Astrocyte of the spinal cord (primary cell): ENCODE data around the gene CEP85L.
"Not testable (repeated sequence)": the region's sequence is repeated elsewhere in the genome, so short reads cannot be mapped to it uniquely, and the experiment has no call there.

Source experiments
- DNase-seq: peaks from one replicate; pipeline ENCODE4 v3.0.0; 2011; ENCODE audit warnings: low read depth, low spot score
- H3K4me3 ChIP-seq: 2 replicates; pipeline ENCODE4 v1.5.1; 2011; ENCODE audit warnings: low read depth, mild to moderate bottlenecking, low read length, moderate library complexity
- in situ Hi-C: cut with HindIII; loops from 2 replicates; pipeline ENCODE4 v1.10.0; 2017; ENCODE audit warnings: low sequenced_read_pairs
- TF ChIP-seq, protein P1 (sequence below): IDR thresholded peaks from 2 replicates; pipeline ENCODE4 v1.5.1; 2012; ENCODE audit warnings: low read depth, mild to moderate bottlenecking, low read length, inconsistent platforms

The CEP85L gene

DNA sequence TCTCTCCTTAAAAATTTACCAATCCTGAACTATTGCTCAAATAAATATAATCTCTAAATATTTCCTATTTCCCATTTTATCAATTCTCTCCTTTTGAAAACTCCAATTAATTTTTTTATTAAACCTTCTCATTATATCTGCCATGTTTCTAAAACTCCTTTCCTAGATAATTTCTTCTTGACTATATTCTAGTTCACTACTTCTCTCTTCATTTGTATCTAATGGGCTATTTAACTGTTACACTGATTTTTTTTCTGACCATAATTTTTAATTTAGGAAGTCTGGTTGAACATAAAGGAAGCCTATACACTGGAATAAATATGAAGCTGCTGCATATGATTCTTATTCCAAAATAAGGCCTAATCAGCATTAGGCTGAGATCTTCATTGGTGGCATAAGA, 199.6 kb downstream of the CEP85L start:
- in situ Hi-C loops: no loop called here
- no peak for DNase-seq
- no peak overlapping the region for H3K4me3 ChIP-seq
- TF ChIP-seq, protein P1, sequence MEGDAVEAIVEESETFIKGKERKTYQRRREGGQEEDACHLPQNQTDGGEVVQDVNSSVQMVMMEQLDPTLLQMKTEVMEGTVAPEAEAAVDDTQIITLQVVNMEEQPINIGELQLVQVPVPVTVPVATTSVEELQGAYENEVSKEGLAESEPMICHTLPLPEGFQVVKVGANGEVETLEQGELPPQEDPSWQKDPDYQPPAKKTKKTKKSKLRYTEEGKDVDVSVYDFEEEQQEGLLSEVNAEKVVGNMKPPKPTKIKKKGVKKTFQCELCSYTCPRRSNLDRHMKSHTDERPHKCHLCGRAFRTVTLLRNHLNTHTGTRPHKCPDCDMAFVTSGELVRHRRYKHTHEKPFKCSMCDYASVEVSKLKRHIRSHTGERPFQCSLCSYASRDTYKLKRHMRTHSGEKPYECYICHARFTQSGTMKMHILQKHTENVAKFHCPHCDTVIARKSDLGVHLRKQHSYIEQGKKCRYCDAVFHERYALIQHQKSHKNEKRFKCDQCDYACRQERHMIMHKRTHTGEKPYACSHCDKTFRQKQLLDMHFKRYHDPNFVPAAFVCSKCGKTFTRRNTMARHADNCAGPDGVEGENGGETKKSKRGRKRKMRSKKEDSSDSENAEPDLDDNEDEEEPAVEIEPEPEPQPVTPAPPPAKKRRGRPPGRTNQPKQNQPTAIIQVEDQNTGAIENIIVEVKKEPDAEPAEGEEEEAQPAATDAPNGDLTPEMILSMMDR: no peak

DNA sequence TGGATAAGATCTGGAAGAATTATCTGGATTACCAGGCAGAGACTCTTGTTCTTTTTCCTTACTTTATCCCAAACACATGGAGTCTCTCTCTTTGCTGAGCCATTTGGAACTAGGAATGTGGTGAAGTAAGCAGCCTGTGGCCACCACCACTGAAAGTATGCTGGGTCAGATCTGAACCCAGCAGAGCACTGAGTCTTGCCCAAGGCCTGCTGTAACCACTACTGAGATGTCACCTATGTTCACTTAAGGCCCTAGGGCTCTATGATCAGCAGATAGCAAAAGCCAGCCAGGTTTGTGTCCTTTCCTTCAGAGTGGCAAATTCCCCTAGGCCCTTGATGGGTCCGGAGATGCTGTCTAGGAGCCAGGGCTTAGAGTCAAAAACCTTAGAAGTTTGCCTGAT, 206.6 kb downstream of the CEP85L start:
- H3K4me3 ChIP-seq: no peak overlapping the region
- in situ Hi-C loops: no loop called here
- TF ChIP-seq, protein P1: no peak
- DNase-seq: no peak

DNA sequence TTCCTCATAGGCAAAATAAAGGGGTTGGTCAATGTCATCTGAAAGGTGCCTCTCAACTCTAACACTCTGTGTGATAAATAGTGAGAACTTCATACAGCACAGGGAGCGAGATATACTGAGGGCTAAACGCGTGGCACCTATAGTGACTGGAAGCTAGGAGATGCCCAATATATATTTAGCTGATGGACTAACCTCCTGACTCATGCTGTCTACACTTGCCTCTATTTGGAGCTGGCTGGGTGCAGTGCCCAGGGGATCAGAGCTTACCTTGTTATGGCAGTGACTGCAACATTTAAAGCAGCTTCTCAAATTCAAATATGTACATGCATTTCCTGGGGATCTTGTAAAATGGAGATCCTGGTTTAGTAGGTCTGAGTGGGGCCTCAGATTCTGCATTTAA, 214.9 kb downstream of the CEP85L start:
- DNase-seq: no peak
- H3K4me3 ChIP-seq: no peak overlapping the region
- TF ChIP-seq, protein P1: no peak
- in situ Hi-C loops: no loop called here

DNA sequence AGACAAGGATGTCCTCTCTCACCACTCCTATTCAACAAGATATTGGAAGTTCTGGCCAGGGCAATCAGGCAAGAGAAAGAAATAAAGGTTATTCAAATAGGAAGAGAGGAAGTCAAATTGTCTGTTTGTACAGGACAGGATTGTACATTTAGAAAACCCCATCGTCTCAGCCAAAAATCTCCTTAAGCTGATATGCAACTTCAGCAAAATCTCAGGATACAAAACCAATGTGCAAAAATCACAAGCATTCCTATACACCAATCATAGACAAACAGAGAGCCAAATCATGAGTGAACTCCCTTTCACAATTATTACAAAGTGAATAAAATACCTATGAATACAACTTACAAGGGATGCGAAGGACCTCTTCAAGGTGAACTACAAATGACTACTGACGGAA, 217.2 kb downstream of the CEP85L start:
- H3K4me3 ChIP-seq, in situ Hi-C loops, DNase-seq: not testable (repeated sequence)

DNA sequence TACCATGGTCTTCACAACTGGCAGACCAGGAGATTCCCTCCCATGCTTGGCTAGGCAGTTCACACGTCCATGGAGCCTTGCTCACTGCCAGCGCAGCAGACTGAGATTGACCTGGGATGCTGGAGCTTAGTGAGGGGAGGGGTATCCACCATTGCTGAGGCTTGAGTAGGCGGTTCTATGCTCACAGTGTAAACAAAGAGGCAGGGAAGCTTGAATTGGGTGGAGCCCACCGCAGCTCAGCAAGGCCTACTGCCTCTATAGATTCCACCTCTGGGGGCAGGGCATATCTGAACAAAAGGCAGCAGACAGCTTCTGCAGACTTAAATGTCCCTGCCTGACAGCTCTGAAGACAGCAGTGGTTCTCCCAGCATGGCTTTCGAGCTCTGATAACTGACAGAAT, 230.1 kb downstream of the CEP85L start:
- in situ Hi-C loops, DNase-seq, H3K4me3 ChIP-seq: not testable (repeated sequence)

DNA sequence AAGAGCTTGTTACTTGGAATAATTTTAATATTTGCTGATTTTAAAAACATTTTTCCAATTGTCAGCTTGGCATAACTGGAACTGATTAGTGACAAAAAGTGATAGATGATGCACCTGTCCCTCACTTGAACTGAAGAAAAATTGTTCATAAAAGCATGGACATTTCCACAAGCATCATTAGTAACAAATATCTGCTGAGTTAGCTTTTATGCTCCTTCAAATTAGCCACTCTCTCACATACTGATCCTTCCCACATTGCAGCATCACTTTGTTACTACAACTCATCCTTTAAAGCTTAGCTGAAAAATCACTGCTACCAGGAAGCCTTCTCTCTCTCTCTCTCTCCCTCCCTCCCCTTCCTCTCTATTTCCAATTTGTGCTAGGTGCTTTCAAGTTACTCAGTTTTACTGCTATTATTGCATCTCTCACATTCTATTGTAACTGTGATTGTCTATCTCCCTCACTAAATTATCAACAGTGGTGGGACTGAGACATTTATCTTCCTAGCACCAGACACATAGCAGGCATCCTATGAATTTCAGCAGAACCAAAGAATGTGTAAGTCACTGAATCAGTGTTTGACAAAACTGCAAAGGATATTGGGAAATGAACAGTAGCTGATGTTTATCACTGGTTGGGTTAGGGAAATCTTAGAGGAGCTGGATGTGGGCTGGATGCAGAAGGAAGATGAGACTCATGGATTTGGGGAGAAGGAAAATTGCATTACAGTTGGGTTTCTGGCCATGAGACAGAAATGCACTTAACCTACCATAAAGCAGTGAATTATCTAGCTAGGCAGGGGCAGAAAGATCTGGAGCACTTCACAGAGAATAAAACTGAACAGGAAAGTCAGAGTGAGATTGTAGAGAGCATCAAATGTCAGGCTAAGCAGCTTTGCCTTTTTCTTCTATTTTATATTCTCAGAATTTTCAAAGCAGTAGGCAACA, 231.7 kb downstream of the CEP85L start:
- TF ChIP-seq, protein P1: no peak
- in situ Hi-C loops: no loop called here
- DNase-seq: no peak
- H3K4me3 ChIP-seq: no peak overlapping the region
